ENCODE results near the gene AQP9.

The AQP9 gene

GRCh38 chr15:58141894-58142293 is 3.7 kb downstream of the AQP9 start:
- no peak for DNase-seq

DNA sequence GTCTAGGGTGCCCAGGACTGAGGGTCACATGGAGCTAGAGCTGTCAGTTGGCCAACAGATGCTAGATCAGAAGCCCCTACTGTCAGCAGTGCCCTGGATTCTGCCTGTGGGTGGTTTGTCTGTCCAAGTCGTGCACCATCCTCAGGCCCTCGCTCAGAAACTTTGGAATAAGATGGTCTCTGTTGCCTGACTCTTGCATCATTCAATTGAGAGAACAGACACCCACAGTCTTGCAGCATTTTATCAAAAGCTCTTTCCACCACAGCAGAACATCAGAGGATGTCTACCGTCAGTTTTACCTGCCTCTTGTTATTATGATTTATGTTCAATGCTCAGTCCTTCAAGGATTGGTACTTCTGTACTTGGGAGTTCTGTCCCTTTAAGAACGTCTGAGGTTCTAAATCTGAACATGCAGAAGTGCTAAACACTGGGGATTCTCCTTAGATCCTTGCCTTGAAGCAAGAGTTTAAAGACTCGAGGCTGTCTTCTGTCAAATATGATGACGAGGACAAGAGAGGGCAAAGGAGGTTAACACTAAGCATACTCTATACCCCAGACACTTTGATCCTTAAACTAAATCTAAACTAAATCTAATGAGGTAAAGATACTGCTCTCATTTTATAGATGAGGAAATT is 4.8 kb downstream of the AQP9 start:
- DNase-seq, result no peak

DNA sequence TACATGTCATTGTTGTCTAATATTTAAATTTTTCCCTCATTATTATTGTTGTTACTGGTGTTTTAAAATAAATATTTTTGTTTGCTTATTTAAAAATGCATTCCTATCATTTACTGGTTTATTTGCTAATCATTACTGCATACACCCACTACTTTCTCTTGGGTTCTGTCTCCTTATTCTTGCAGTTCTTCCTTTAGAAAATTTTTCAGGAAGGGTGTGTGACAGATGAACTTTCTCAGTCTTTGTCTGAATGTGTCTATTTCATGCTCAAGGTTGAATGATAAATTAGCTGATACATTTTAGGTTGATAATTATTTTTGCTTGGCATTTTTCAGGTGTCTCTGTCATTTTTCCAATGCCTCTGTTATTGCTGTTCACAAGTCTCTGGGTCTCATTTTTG is 7.4 kb downstream of the AQP9 start:
- no peak for DNase-seq

DNA sequence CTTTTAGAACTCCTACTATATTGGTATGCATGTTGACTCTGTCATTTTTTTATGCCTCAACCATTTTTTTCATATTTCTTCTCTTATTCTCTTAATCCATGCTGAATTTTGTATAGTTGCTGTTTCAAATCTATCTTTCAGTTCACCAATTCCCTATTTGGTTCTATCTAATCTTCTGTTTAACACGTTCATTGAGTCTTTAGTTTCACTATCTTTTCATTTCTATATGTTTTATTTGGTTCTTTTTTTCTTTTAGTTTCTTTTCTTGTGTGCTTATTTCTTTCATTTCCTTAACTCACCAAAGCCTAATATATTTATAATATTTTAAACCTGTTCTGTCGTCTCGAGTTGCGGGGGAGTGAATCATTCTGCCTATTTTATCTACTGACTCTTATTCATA is 8.0 kb downstream of the AQP9 start:
- DNase-seq, result no peak

- DNase-seq, result no peak
Measured at GRCh38 chr15:58146749-58147148, 8.6 kb downstream of the AQP9 start.

GRCh38 chr15:58147171-58147611 is 9.0 kb downstream of the AQP9 start:
- no peak for DNase-seq

DNA sequence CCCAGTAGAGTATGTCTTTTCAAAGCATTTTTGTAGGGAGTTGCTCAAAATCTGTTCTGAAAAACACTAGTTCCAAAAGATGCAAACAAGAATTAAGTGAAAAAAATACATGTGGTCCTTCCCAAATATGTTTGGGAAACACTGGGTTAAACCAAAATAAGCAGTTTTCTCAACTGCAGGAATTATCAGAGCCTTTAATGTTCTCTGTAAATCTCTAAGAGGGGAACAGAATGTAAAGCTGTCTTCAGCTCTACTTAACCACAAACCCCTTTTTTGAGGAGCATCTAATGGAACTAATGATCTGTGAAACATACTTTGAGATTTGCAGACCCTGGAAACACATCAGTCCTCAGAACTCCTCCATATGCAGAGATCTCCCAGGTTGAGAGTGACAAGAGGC is 9.9 kb downstream of the AQP9 start:
- no peak for DNase-seq

- no peak for DNase-seq
Measured at GRCh38 chr15:58148633-58149445, 10.7 kb downstream of the AQP9 start.

DNA sequence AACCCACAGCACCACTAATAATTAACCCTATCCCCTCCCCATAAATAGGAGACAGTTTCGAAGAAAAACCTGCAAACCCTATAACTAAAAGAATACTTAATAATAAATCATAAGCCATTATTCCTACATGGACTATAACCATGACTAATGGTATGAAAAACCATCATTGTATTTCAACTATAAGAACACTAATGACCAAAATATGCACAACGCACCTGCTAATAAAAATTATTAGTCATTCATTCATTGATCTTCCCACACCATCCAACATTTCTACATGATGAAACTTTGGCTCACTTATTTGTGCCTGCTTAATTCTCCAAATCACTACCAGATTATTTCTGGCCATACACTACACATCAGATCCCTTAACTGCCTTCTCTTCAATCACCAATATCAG is 16.6 kb downstream of the AQP9 start:
- no peak for DNase-seq

DNA sequence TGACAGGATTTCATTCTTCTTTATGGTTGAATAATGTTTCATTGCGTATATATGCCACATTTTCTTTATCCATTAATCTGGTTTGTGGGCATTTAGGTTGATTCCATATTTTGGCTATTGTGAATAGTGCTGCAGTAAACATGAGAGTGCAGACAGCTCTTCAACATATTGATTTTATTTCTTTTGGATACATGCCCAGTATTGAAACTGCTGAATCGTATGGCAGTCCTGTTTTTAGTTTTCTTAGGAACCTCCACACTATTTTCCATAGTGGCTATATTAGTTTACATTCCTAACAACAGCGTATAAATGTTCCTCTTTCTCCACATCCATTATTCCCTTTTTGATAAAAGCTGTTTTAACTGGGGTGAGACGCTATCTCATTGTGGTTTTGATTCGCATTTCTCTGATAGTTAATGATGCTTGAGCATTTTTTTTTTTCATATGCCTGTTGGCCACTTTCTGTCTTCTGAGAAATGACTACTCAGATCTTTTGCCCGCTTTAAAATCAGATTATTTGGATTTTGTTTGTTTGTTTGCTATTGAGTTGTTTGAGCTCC is 21.7 kb downstream of the AQP9 start:
- no peak for DNase-seq

- no peak for DNase-seq
Measured at GRCh38 chr15:58161436-58161930, 23.3 kb downstream of the AQP9 start.

DNA sequence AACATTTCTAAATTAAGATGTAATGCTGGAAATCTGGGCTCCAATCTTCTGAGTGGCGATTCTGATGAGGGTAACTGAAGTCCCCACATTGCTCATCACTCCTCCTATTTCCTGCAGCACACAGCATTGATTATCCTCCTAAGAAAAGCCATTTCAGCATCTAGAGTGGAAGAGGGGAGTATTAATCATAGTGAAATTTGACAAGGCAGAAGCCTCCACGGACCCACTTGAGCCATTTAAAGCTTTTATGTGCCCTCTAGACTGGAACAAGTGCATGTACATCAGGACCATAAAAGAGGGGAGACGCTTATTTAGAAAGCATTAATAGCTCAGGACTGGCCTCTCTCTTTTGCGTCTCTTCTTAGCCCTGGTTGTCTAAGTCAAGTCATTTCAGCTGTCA is 25.8 kb downstream of the AQP9 start:
- no peak for DNase-seq

- no peak for DNase-seq
Measured at GRCh38 chr15:58164926-58165325, 26.7 kb downstream of the AQP9 start.

DNA sequence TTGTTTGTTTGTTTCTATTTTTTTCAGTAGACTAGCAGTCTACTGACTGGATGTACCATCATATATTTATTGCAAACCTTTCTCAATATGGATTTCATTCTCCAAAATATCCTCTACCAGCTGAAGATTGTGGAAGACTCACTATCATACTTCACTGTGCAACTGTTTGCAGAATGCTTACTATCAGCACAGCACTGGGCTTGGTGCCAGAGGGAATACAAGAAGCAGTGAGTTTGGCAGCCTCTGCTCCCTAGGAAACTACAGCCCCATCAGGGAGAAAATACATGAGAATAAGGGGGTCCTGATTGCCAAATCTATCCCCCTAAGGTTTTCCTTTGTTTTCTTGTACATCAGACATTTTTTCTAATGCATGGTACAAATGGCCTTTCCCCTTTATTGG is 27.5 kb downstream of the AQP9 start:
- DNase-seq, result no peak

DNA sequence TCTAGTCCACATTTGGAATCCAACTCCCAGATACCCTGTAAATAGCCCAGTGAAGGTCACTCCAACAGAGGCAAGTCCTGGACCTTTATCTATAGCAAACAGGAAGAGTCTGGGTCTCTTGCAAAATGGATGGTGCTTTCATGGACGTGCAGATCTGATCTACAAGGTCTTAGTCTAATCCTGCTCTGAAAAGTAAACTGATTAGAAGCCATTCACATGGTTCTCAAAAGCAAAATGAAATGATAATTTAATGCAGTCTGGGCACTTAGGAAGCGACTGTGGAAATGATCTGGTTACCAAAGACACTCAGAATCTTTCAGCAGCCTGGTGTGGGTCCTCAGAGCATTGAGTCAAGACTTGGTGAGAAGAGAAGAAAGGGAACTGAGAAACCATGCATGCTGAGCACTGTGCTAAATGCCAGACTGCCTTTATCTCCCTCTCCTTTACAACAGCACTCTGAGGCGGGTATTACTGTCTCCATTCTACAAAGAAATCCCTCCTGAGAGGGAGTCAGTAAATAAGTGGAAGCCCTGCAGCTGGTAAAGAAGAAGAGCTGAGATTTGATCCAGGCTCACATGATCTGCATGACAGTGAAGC is 29.0 kb downstream of the AQP9 start:
- no peak for DNase-seq

DNA sequence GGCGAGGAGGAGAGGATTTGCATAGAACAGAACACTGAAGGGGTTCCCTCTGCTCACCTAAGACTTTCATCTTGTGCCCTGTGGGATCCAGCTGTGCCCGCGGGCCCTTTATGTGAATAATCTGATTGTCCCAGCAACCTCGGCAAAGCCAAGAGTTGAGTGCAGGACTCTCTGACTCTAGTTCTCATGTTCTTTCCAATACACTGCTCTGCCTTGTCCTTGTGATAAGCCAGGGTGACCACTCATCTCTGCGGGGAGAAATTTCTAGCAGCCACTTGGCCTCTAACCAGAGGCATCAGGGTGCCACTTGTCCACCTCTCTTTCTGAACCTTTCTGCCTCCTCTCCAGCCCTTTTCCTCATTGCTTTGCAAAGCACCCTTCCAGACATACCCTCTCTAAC is 31.8 kb downstream of the AQP9 start:
- DNase-seq, result no peak

DNA sequence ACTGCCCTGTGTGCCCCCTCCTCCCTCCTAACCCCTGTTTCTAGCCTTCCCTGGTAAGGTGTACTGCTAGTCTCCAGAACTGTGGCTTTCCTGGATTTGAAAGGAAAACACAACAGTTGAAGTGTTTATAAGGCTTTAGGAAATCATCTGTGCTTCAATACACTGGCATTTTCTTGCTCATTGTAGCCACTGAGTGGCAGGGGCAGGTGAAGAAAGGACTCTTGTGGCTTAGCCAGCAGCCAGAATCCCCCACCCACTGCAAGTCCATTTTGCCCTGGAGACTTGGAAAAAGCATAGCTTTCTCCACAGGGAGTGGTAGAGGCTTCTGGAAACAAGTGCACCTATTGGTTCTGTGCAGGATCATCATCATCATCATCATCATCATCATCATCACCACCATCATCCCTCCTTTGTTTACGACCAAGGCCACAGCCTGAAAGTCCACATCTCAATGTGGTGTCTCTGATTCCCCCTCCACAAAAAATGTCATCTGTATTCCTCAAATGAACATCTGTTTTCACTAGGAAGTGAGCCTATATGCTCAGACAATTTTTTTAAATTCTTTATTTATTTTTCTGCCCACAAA is 33.4 kb downstream of the AQP9 start:
- DNase-seq, result no peak

DNA sequence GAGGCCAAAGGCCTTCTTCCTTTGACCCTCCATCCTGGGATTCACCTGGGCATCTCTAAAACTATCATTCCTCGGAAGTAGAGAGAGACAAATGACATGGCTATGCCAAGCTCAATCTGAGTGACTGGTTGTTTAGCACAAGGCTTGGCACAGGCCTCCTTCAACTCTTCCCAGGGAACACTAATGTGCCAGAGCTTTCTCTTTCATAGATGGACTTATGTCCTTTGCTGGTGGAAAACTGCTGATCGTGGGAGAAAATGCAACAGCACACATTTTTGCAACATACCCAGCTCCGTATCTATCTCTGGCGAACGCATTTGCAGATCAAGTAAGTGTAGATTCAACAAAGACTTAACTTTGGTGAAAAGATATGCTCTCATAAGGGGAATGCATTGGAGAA is 36.5 kb downstream of the AQP9 start:
- no peak for DNase-seq

DNA sequence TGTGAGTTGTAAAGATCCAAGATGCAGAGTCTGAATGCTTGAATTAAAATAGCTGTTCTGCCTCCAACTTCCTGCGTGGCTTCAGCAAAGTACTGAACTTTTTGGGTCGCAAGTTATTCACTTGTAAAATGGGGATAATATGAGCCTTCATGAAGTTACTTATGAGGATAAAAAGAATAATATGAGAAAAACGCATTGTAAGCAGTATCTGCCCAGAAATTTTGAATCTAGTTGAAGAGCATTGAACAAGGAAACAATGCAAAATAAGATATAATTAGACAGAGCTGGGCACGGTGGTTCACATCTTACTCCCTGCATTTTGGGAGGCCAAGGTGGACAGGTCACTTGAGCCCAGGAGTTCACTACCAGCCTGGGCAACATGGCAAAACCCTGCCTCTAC is 37.8 kb downstream of the AQP9 start:
- no peak for DNase-seq

GRCh38 chr15:58178668-58179067 is 40.5 kb downstream of the AQP9 start:
- no peak for DNase-seq

DNA sequence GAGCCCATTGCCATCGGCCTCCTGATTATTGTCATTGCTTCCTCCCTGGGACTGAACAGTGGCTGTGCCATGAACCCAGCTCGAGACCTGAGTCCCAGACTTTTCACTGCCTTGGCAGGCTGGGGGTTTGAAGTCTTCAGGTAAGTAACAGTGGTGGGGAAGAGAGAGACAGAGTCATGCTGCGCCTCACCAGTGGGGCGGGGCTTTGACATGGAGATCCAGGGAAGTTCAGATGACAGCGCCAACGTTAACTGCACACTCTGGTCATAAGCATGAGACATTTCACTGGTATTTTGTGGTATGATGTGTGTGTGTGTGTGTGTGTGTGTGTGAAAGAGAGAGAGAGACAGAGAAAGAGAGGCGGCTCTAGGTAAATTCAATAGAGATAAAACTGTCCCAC is 41.0 kb downstream of the AQP9 start:
- no peak for DNase-seq

DNA sequence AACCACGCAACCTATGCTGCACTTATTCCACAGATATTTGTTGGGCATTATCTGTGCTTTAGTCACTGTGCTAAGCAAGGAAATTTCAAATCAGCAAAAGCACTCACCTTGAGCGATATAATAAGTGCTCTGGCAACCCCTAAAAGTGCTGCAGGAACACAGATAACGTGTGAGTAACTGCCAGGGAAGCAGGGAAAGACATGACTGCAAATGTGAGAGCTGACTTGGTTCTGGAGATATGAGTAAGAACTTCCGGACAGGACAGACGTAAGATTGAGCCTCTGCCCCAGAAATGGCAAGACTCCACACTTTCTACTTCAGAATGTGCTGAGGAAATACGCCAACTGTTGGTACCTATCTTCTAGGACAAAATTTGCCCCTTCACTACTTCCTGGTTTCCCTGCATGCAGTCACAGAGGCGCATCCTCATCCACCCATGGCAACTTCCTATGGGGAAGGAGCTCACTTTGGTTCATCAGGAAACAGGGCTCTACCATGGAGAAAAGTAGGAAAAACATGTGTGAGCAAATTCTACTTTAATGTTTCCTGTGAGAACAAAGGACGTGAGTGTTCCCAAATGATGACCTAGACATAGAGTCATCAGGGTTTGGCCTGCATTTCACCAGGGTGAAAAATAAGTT is 41.7 kb downstream of the AQP9 start:
- DNase-seq, result peak in 1 of 5 donors; percentile 2
